SK-N-SH (cell line): ENCODE data around the gene PAFAH1B2. TPM values are rescaled to one million over a fixed set of nuclear protein-coding genes. Genes with fewer than 3 reads are reported as not detected.

Source experiments
- CTCF ChIA-PET: fragments of 300-600, 350-600 bp; formaldehyde crosslinking; extraction: SDS; loops from one replicate; lab custom pipeline; 2021; lab: Yijun Ruan, JAX
- POLR2A ChIA-PET: fragments of 350-600 bp; sonication (Branson Sonifier 250); formaldehyde crosslinking; extraction: SDS; loops from one replicate; lab custom pipeline; 2020; ENCODE audit warnings: antibody characterized with exemption, inconsistent platforms; lab: Yijun Ruan, JAX
- DNase-seq: peaks from one replicate; pipeline ENCODE4 v3.0.0; 2012
- H2AFZ ChIP-seq: fragments of 200-600 bp; sonication (generic); 2 replicates; pipeline ENCODE4 v1.8.1; 2016; ENCODE audit warnings: antibody characterized with exemption, mild to moderate bottlenecking, low read depth
- H3F3A ChIP-seq: fragments of 200-600 bp; sonication (generic); replicated peaks from 2 replicates; pipeline ENCODE3; 2016; ENCODE audit warnings: antibody characterized with exemption, mild to moderate bottlenecking; ENCODE audit not compliant: insufficient read depth
- H3K27ac ChIP-seq, 2 experiments: fragments of 200-500 bp in 1 of 2; fragments of 200-600 bp in 1 of 2; sonication (Bioruptor generic) in 1 of 2; sonication (generic), shearing (Covaris generic) in 1 of 2; 2 replicates each; pipeline versions ENCODE4 v1.5.1 to v1.6.1; 2014 to 2016; ENCODE audit warnings: low read depth in 2 of 2, inconsistent platforms in 1 of 2, low read length in 1 of 2, mild to moderate bottlenecking in 1 of 2, mixed read lengths in 1 of 2
- H3K27me3 ChIP-seq: fragments of 200-600 bp; sonication (generic), shearing (Covaris generic); 2 replicates; pipeline ENCODE4 v1.6.1; 2016; ENCODE audit warnings: mixed run types; ENCODE audit not compliant: insufficient read depth
- H3K36me3 ChIP-seq, 2 experiments: fragments of 200-500 bp in 1 of 2; fragments of 200-600 bp in 1 of 2; sonication (Bioruptor generic) in 1 of 2; sonication (generic) in 1 of 2; replicated peaks in 1 of 2; 2 replicates each; pipeline versions ENCODE3 to v1.5.1; 2014 to 2016; ENCODE audit warnings: low read length in 1 of 2, mild to moderate bottlenecking in 1 of 2; ENCODE audit not compliant: insufficient read depth in 2 of 2, control insufficient read depth in 1 of 2
- H3K4me1 ChIP-seq, 2 experiments: fragments of 200-500 bp in 1 of 2; fragments of 200-600 bp in 1 of 2; sonication (Bioruptor generic) in 1 of 2; sonication (generic), shearing (Covaris generic) in 1 of 2; 2 replicates each; pipeline versions ENCODE4 v1.5.1 to v1.6.1; 2014 to 2016; ENCODE audit warnings: low read depth in 1 of 2, low read length in 1 of 2, mixed run types in 1 of 2; ENCODE audit not compliant: insufficient read depth in 2 of 2, control insufficient read depth in 1 of 2
- H3K4me2 ChIP-seq: fragments of 200-600 bp; sonication (generic), shearing (Covaris generic); 2 replicates; pipeline ENCODE4 v1.6.1; 2017; ENCODE audit warnings: mixed run types
- H3K4me3 ChIP-seq, 2 experiments: fragments of 200-500 bp in 1 of 2; fragments of 200-600 bp in 1 of 2; sonication (Bioruptor generic) in 1 of 2; sonication (generic), shearing (Covaris generic) in 1 of 2; 2 replicates each; pipeline versions ENCODE4 v1.5.1 to v1.8.1; 2014 to 2016; ENCODE audit warnings: low read depth in 2 of 2, inconsistent platforms in 1 of 2, low read length in 1 of 2, mild to moderate bottlenecking in 1 of 2, mixed read lengths in 1 of 2, moderate library complexity in 1 of 2
- H3K79me2 ChIP-seq: fragments of 200-600 bp; sonication (generic); 2 replicates; pipeline ENCODE4 v1.8.1; 2017; ENCODE audit warnings: mild to moderate bottlenecking; ENCODE audit not compliant: insufficient read depth
- H3K9ac ChIP-seq: fragments of 200-600 bp; sonication (generic); 2 replicates; pipeline ENCODE4 v1.6.1; 2017; ENCODE audit warnings: mixed run types
- H3K9me2 ChIP-seq: fragments of 200-600 bp; sonication (generic); 2 replicates; pipeline ENCODE4 v1.6.1; 2017; ENCODE audit warnings: mixed run types
- H3K9me3 ChIP-seq: fragments of 200-600 bp; sonication (generic); 2 replicates; pipeline ENCODE4 v1.6.1; 2017; ENCODE audit warnings: mixed run types, mild to moderate bottlenecking, moderate library complexity
- H4K20me1 ChIP-seq: fragments of 200-600 bp; sonication (generic); 2 replicates; pipeline ENCODE4 v1.6.1; 2017; ENCODE audit warnings: mild to moderate bottlenecking, mixed run types; ENCODE audit not compliant: insufficient read depth
- CHD2 ChIP-seq: fragments of 150-350 bp; IDR thresholded peaks from 2 replicates; pipeline ENCODE4 v1.6.1; 2018; ENCODE audit warnings: low read length; ENCODE audit not compliant: partially characterized antibody
- CTCF ChIP-seq: fragments of 200-600 bp; sonication (generic); IDR thresholded peaks from 2 replicates; pipeline ENCODE4 v1.6.1; 2017; ENCODE audit warnings: antibody characterized with exemption, mild to moderate bottlenecking, moderate library complexity
- EP300 ChIP-seq, 2 experiments: IDR thresholded peaks; 2 replicates each; pipeline versions ENCODE4 v1.4.0 to v1.6.1; 2012; ENCODE audit warnings: borderline replicate concordance in 1 of 2, low read depth in 1 of 2, low read length in 1 of 2
- FOSL2 ChIP-seq: IDR thresholded peaks from 2 replicates; pipeline ENCODE4 v1.4.0; 2012; ENCODE audit warnings: low read depth, mild to moderate bottlenecking, moderate library complexity, borderline replicate concordance
- FOXM1 ChIP-seq: IDR thresholded peaks from 2 replicates; pipeline ENCODE4 v1.4.0; 2012; ENCODE audit warnings: low read depth, mild to moderate bottlenecking
- GABPA ChIP-seq: IDR thresholded peaks from 2 replicates; pipeline ENCODE4 v1.4.0; 2012; ENCODE audit warnings: low read depth, mild to moderate bottlenecking
- GATA2 ChIP-seq: sonication (generic); formaldehyde crosslinking; IDR thresholded peaks from 2 replicates; pipeline ENCODE4 v1.5.0; 2020; ENCODE audit warnings: mild to moderate bottlenecking, missing genetic modification reagents
- JUND ChIP-seq: IDR thresholded peaks from 2 replicates; pipeline ENCODE4 v1.4.0; 2012
- MAX ChIP-seq: IDR thresholded peaks from 2 replicates; pipeline ENCODE4 v1.4.0; 2012; ENCODE audit warnings: low read depth
- MEF2A ChIP-seq: IDR thresholded peaks from 2 replicates; pipeline ENCODE4 v1.4.0; 2012; ENCODE audit warnings: low read depth, borderline replicate concordance
- MXI1 ChIP-seq: IDR thresholded peaks from 2 replicates; pipeline ENCODE4 v1.6.1; 2012; ENCODE audit warnings: mild to moderate bottlenecking, low read depth, low read length, improper control_type of control experiment
- POLR2AphosphoS5 ChIP-seq: IDR thresholded peaks from 2 replicates; pipeline ENCODE4 v1.6.1; 2012; ENCODE audit warnings: low read depth, low read length
- RAD21 ChIP-seq: IDR thresholded peaks from 2 replicates; pipeline ENCODE4 v1.6.1; 2012; ENCODE audit warnings: mild to moderate bottlenecking, low read length
- REST ChIP-seq: IDR thresholded peaks from 2 replicates; pipeline ENCODE4 v1.6.1; 2012; ENCODE audit warnings: mild to moderate bottlenecking, low read depth, low read length, moderate library complexity
- RFX5 ChIP-seq: IDR thresholded peaks from 2 replicates; pipeline ENCODE4 v1.6.1; 2012; ENCODE audit warnings: mild to moderate bottlenecking, improper control_type of control experiment, low read length
- RXRA ChIP-seq: IDR thresholded peaks from 2 replicates; pipeline ENCODE4 v1.4.0; 2012; ENCODE audit warnings: low read depth, mild to moderate bottlenecking, borderline replicate concordance
- SMC3 ChIP-seq: IDR thresholded peaks from 2 replicates; pipeline ENCODE4 v1.6.1; 2012; ENCODE audit warnings: low read depth, low read length, improper control_type of control experiment
- TEAD4 ChIP-seq: IDR thresholded peaks from 2 replicates; pipeline ENCODE4 v1.4.0; 2012; ENCODE audit warnings: mild to moderate bottlenecking, borderline replicate concordance; ENCODE audit not compliant: insufficient read depth
- USF1 ChIP-seq: IDR thresholded peaks from 2 replicates; pipeline ENCODE4 v1.4.0; 2012; ENCODE audit warnings: low read depth, borderline replicate concordance
- USF2 ChIP-seq: fragments of 150-350 bp; IDR thresholded peaks from 2 replicates; pipeline ENCODE4 v1.6.1; 2017; ENCODE audit warnings: antibody characterized with exemption, low read length, low read depth, borderline replicate concordance
- YY1 ChIP-seq: IDR thresholded peaks from 2 replicates; pipeline ENCODE4 v1.4.0; 2012; ENCODE audit warnings: low read depth, mild to moderate bottlenecking
- ZBTB33 ChIP-seq: IDR thresholded peaks from 2 replicates; pipeline ENCODE4 v1.4.0; 2012; ENCODE audit warnings: low read depth, borderline replicate concordance
- WGBS: methylation state at CpG from one replicate; pipeline ENCODE4 v1.1.6; 2017; ENCODE audit warnings: low lambda C conversion rate; 5-methylcytosine and 5-hydroxymethylcytosine counted together
- polyA plus RNA-seq, 3 experiments: library from polyadenylated mRNA; depleted of rRNA; stranded (reverse); fragments of >200 nt; gene quantifications; 2 replicates each; pipeline ENCODE4 v1.2.3, GENCODE V29; 2012

PAFAH1B2 gene
- polyA plus RNA-seq, 1 of the 3 experiments (the other 2 are of a cell fraction), result 19.6 TPM

GRCh38 chr11:117098269-117099232, 45.5 kb upstream of the PAFAH1B2 start, which contains the start of gene SIK3:
TSS of gene SIK3 (minus strand) at chr11:117098428. CDS start at chr11:117098415, 13 bp downstream.
- Histone ChIP-seq H3K9me3 (no peaks in the 10 kb centered on the region), H3K36me3 (no peaks in the 10 kb centered on the region), H3K4me1 (peaks cover 29 to 30% of the 10 kb centered on the region in 2 experiments), H3K4me2 (peak within 1 kb of the TSS; percentile 82), H3K9me2 (no peaks in the 10 kb centered on the region), H3K9ac (peak within 1 kb of the TSS; percentile 86), H3F3A (peaks cover 4% of the 10 kb centered on the region), H3K4me3 (peak within 1 kb of the TSS; percentile 82), H3K27me3 (no peaks in the 10 kb centered on the region), H3K79me2 (peaks cover 45% of the 10 kb centered on the region), H3K27ac (peak within 1 kb of the TSS; percentile 64 to 74), H2AFZ (peak within 1 kb of the TSS; percentile 93), H4K20me1 (peaks cover 29% of the 10 kb centered on the region)
- ChIA-PET CTCF (interaction anchor here (0.7 to 16.5 kb wide), 21 partner anchors 8 to 366 kb away, joined by 3 to 268 read pairs (median 4); partner anchors contain the start of genes APOA1, APOA5, PAFAH1B2 and ZPR1), POLR2A (interaction anchor here (0.6 to 1.3 kb wide), 5 partner anchors 11 to 310 kb away, joined by 3 to 4 read pairs (median 3); partner anchors contain the start of gene PAFAH1B2)
- 65% methylated on average over 7 of the region's 78 CpGs for WGBS
- DNase-seq, result peak; percentile 100
- no peak for TF ChIP-seq JUND
- TF ChIP-seq SMC3, result peak; percentile 37
- TF ChIP-seq EP300 (IDR thresholded peaks at IDR 0.05; ENCODE audit: borderline replicate concordance in 1 of 2, low read depth in 1 of 2, low read length in 1 of 2), result no peak; a peak in 1 of 4 replicates
- peak; percentile 85 for TF ChIP-seq YY1
- TF ChIP-seq MEF2A, result no peak
- 0 out of 2 replicates have a peak, but pooled peaks have one; percentile 42 for TF ChIP-seq RXRA
- no peak for TF ChIP-seq FOSL2
- TF ChIP-seq USF2, result peak; percentile 92
- no peak for TF ChIP-seq TEAD4
- peak; percentile 89 for TF ChIP-seq RFX5
- TF ChIP-seq POLR2AphosphoS5, result peak; percentile 49
- TF ChIP-seq MXI1, result peak; percentile 97
- TF ChIP-seq RAD21, result peak; percentile 63
- TF ChIP-seq ZBTB33, result no peak
- no peak for TF ChIP-seq GATA2 (CRISPR knock-in tag)
- TF ChIP-seq CTCF, result peak; percentile 52
- peak; percentile 21 for TF ChIP-seq CHD2
- TF ChIP-seq USF1, result peak; percentile 96
- TF ChIP-seq MAX, result peak; percentile 76
- no peak for TF ChIP-seq REST
- TF ChIP-seq FOXM1, result 0 out of 2 replicates have a peak, but pooled peaks have one; percentile 24
- TF ChIP-seq GABPA, result no peak
